AG04450 (cell line): ENCODE results near the gene QARS1. TPM values are rescaled to one million over a fixed set of nuclear protein-coding genes. Genes with fewer than 3 reads are reported as not detected.

Experiments
- CTCF ChIA-PET: fragments of 300-600, 350-600 bp; formaldehyde crosslinking; extraction: SDS; loops from one replicate; lab custom pipeline; 2022; ENCODE audit warnings: antibody characterized with exemption, inconsistent platforms; lab: Charles Lee
- POLR2A ChIA-PET: fragments of 350-600 bp; formaldehyde crosslinking; extraction: SDS; loops from one replicate; lab custom pipeline; 2021; ENCODE audit warnings: antibody characterized with exemption, inconsistent platforms; lab: Yijun Ruan, JAX
- DNase-seq: peaks from one replicate; pipeline ENCODE4 v3.0.0-alpha.2; 2011; ENCODE audit warnings: low read depth, low spot score
- H3K27ac ChIP-seq: one replicate; pipeline ENCODE4 v1.5.1; 2012; ENCODE audit warnings: low read depth, low read length, control low read depth
- H3K27me3 ChIP-seq: one replicate; pipeline ENCODE4 v1.6.0; 2012; ENCODE audit warnings: low read length; ENCODE audit not compliant: control insufficient read depth, insufficient read depth
- H3K4me3 ChIP-seq: 2 replicates; pipeline ENCODE4 v1.5.1; 2011; ENCODE audit warnings: mild to moderate bottlenecking, low read depth, low read length, control low read depth
- H3K9me3 ChIP-seq: 2 replicates; pipeline ENCODE4 v1.5.1; 2012; ENCODE audit warnings: low read length; ENCODE audit not compliant: control insufficient read depth, insufficient read depth
- CTCF ChIP-seq: IDR thresholded peaks from 2 replicates; pipeline ENCODE4 v1.5.1; 2011; ENCODE audit warnings: low read depth, low read length, control low read depth, inconsistent platforms
- polyA plus RNA-seq: library from polyadenylated mRNA; depleted of rRNA; stranded (reverse); fragments of >200 nt; gene quantifications from 2 replicates; pipeline ENCODE4 v1.2.3, GENCODE V29; 2011

The QARS1 gene
- polyA plus RNA-seq, 1 experiment = 209 TPM

- CTCF ChIA-PET = no interaction called here
- no peak for TF ChIP-seq CTCF
Observed at GRCh38 chr3:49122451-49122850, 17.9 kb upstream of the QARS1 start.

GRCh38 chr3:49122022-49122421, 17.5 kb upstream of the QARS1 start:
- no peaks in the 10 kb centered on the region for H3K27me3 ChIP-seq
- DNase-seq = no peak
- H3K27ac ChIP-seq = no peak overlapping the region
- no peak for TF ChIP-seq CTCF
- POLR2A ChIA-PET = interaction anchor here (2.2 kb wide), 1 partner anchor 10 kb away, joined by 29 read pairs; the partner anchor contains the start of gene LAMB2
- no peak overlapping the region for H3K4me3 ChIP-seq
- CTCF ChIA-PET = no interaction called here
- no peaks in the 10 kb centered on the region; the same call in 1 of the 2 replicates for H3K9me3 ChIP-seq

More at GRCh38 chr3:49122451-49122850, 17.9 kb upstream of the QARS1 start:
- DNase-seq = no peak
- no peaks in the 10 kb centered on the region for H3K27me3 ChIP-seq
- H3K4me3 ChIP-seq = no peak overlapping the region
- no peak overlapping the region for H3K27ac ChIP-seq
- POLR2A ChIA-PET = interaction anchor here (2.2 kb wide), 1 partner anchor 10 kb away, joined by 29 read pairs; the partner anchor contains the start of gene LAMB2
- no peaks in the 10 kb centered on the region; the same call in 1 of the 2 replicates for H3K9me3 ChIP-seq

GRCh38 chr3:49121132-49121736, 16.7 kb upstream of the QARS1 start:
- H3K27ac ChIP-seq = peak overlapping the region; percentile 91
- no peaks in the 10 kb centered on the region; the same call in 1 of the 2 replicates for H3K9me3 ChIP-seq
- no peak for TF ChIP-seq CTCF
- H3K4me3 ChIP-seq = peak overlapping the region; percentile 29
- DNase-seq = no peak
- no peaks in the 10 kb centered on the region for H3K27me3 ChIP-seq
- POLR2A ChIA-PET = interaction anchor here (0.9 to 2.2 kb wide), 5 partner anchors 11 to 99 kb away, joined by 6 to 29 read pairs (median 8); partner anchors contain the start of genes IMPDH2, LAMB2, NDUFAF3 and QRICH1
- CTCF ChIA-PET = no interaction called here

GRCh38 chr3:49120438-49121131, 16.0 kb upstream of the QARS1 start, which contains the start of gene USP19:
Gene USP19, minus strand, starts transcription at chr3:49120823. Its CDS starts 1,678 bp downstream, at chr3:49119145.
- ChIA-PET POLR2A (interaction anchor here (0.5 to 2.2 kb wide), 6 partner anchors 11 to 99 kb away, joined by 4 to 29 read pairs (median 8); partner anchors contain the start of genes IMPDH2, LAMB2, NDUFAF3 and QRICH1), CTCF (no interaction called here)
- no peak for TF ChIP-seq CTCF
- Histone ChIP-seq H3K4me3 (peak within 1 kb of the TSS; percentile 96), H3K27me3 (no peaks in the 10 kb centered on the region), H3K27ac (peak within 1 kb of the TSS; percentile 91), H3K9me3 (no peaks in the 10 kb centered on the region; the same call in 1 of the 2 replicates)
- DNase-seq = peak; percentile 80
